WTC11 (cell line): ENCODE data around the gene RPL36. TPM values are rescaled to one million over a fixed set of nuclear protein-coding genes. Genes with fewer than 3 reads are reported as not detected.

Source experiments
- ATAC-seq: fragments of 200-7000 bp; cut with Tn5 transposase; 2 replicates; pipeline ENCODE4 v1.10.0; 2021; ENCODE audit warnings: mild to moderate bottlenecking, moderate library complexity
- CTCF ChIA-PET: fragments of 300-600 bp; sonication (Branson Sonifier 250); formaldehyde crosslinking; loops from one replicate; lab custom pipeline; 2021; ENCODE audit warnings: antibody characterized with exemption; lab: Charles Lee
- POLR2A ChIA-PET: fragments of 350-600 bp; sonication (Branson Sonifier 250); formaldehyde crosslinking; loops from one replicate; lab custom pipeline; 2021; ENCODE audit warnings: antibody characterized with exemption; lab: Charles Lee
- DNase-seq: peaks from one replicate; pipeline ENCODE4 v3.0.0; 2021; ENCODE audit warnings: low spot score
- H3K27ac Mint-ChIP-seq: 2 replicates; pipeline ENCODE4 v1.8.0; 2021; ENCODE audit warnings: mixed read lengths
- H3K27me3 Mint-ChIP-seq: 2 replicates; pipeline ENCODE4 v1.8.0; 2021; ENCODE audit warnings: low read depth, mild to moderate bottlenecking, moderate library complexity, mixed read lengths
- H3K36me3 Mint-ChIP-seq: 2 replicates; pipeline ENCODE4 v1.8.0; 2021; ENCODE audit warnings: mixed read lengths
- H3K4me1 Mint-ChIP-seq: 2 replicates; pipeline ENCODE4 v1.8.0; 2022; ENCODE audit warnings: mixed read lengths
- H3K4me3 Mint-ChIP-seq: 2 replicates; pipeline ENCODE4 v1.8.0; 2021; ENCODE audit warnings: mild to moderate bottlenecking, moderate library complexity, mixed read lengths
- H3K9me3 Mint-ChIP-seq: 2 replicates; pipeline ENCODE4 v1.8.0; 2021; ENCODE audit warnings: mixed read lengths
- CBFB ChIP-seq: sonication (generic); formaldehyde crosslinking; IDR thresholded peaks from 2 replicates; pipeline ENCODE4 v1.8.1; 2022; ENCODE audit warnings: mild to moderate bottlenecking, low read depth, missing genetic modification reagents
- ELF4 ChIP-seq: sonication (generic); formaldehyde crosslinking; IDR thresholded peaks from 2 replicates; pipeline ENCODE4 v1.8.1; 2022; ENCODE audit warnings: low read depth, mild to moderate bottlenecking, moderate library complexity, missing genetic modification reagents
- FOXK1 ChIP-seq: sonication (generic); formaldehyde crosslinking; IDR thresholded peaks from 2 replicates; pipeline ENCODE4 v1.8.0; 2022; ENCODE audit warnings: mild to moderate bottlenecking, moderate library complexity, missing genetic modification reagents
- HMGA2 ChIP-seq: fragments of 250-450 bp; sonication (Bioruptor Pico); IDR thresholded peaks from 2 replicates; pipeline ENCODE4 v1.4.0; 2021; ENCODE audit warnings: mild to moderate bottlenecking, moderate library complexity
- HMGXB4 ChIP-seq: sonication (generic); formaldehyde crosslinking; IDR thresholded peaks from 2 replicates; pipeline ENCODE4 v1.8.1; 2023; ENCODE audit warnings: mild to moderate bottlenecking, moderate library complexity, missing genetic modification reagents
- MLX ChIP-seq: sonication (generic); formaldehyde crosslinking; IDR thresholded peaks from 2 replicates; pipeline ENCODE4 v1.8.1; 2023; ENCODE audit warnings: mild to moderate bottlenecking, missing genetic modification reagents, moderate library complexity
- MXD4 ChIP-seq: fragments of 250-450 bp; sonication (Bioruptor Pico); IDR thresholded peaks from 2 replicates; pipeline ENCODE4 v1.8.0; 2021; ENCODE audit warnings: mild to moderate bottlenecking, moderate library complexity, borderline replicate concordance
- NFE2L1 ChIP-seq: sonication (generic); formaldehyde crosslinking; IDR thresholded peaks from 2 replicates; pipeline ENCODE4 v1.8.1; 2023; ENCODE audit warnings: missing genetic modification reagents
- NR1H2 ChIP-seq: sonication (generic); formaldehyde crosslinking; IDR thresholded peaks from 2 replicates; pipeline ENCODE4 v1.9.0; 2021; ENCODE audit warnings: mild to moderate bottlenecking, moderate library complexity, missing genetic modification reagents
- NR2C2 ChIP-seq: sonication (generic); formaldehyde crosslinking; IDR thresholded peaks from 2 replicates; pipeline ENCODE4 v1.8.0; 2022; ENCODE audit warnings: mild to moderate bottlenecking, missing genetic modification reagents
- SMAD3 ChIP-seq: sonication (generic); formaldehyde crosslinking; IDR thresholded peaks from 2 replicates; pipeline ENCODE4 v1.8.0; 2022; ENCODE audit warnings: missing genetic modification reagents, mild to moderate bottlenecking, borderline replicate concordance
- SMAD4 ChIP-seq: sonication (generic); formaldehyde crosslinking; IDR thresholded peaks from 2 replicates; pipeline ENCODE4 v1.8.0; 2022; ENCODE audit warnings: mild to moderate bottlenecking, missing genetic modification reagents
- SP1 ChIP-seq: sonication (generic); formaldehyde crosslinking; conservative IDR thresholded peaks from 2 replicates; pipeline ENCODE4 v1.8.1; 2022; ENCODE audit warnings: missing genetic modification reagents
- TCF7 ChIP-seq: sonication (generic); formaldehyde crosslinking; IDR thresholded peaks from 2 replicates; pipeline ENCODE4 v1.8.0; 2022; ENCODE audit warnings: mild to moderate bottlenecking, low read depth, missing genetic modification reagents, moderate library complexity
- ZNF121 ChIP-seq: sonication (generic); formaldehyde crosslinking; IDR thresholded peaks from 2 replicates; pipeline ENCODE4 v1.8.0; 2023; ENCODE audit warnings: missing genetic modification reagents
- ZNF263 ChIP-seq: sonication (generic); formaldehyde crosslinking; IDR thresholded peaks from 2 replicates; pipeline ENCODE4 v1.8.1; 2022; ENCODE audit warnings: low read depth, mild to moderate bottlenecking, moderate library complexity, missing genetic modification reagents
- ZNF396 ChIP-seq: fragments of 250-450 bp; sonication (Bioruptor Pico); IDR thresholded peaks from 2 replicates; pipeline ENCODE4 v1.8.0; 2021; ENCODE audit warnings: mild to moderate bottlenecking, moderate library complexity, borderline replicate concordance
- ZNF423 ChIP-seq: fragments of 250-450 bp; sonication (Bioruptor Pico); IDR thresholded peaks from 2 replicates; pipeline ENCODE4 v2.1.2; 2022; ENCODE audit warnings: mild to moderate bottlenecking, moderate library complexity
- ZNF671 ChIP-seq: fragments of 250-450 bp; sonication (Bioruptor Pico); IDR thresholded peaks from 2 replicates; pipeline ENCODE4 v1.8.0; 2021; ENCODE audit warnings: mild to moderate bottlenecking
- total RNA-seq: library from RNA; stranded (reverse); gene quantifications from 3 replicates; pipeline ENCODE4 v1.2.3, GENCODE V29; 2021

RPL36 gene
- total RNA-seq, 1 experiment from 2014 or later, result 1,080 TPM

GRCh38 chr19:5677136-5677535, 13.0 kb upstream of the RPL36 start:
- H3K27ac Mint-ChIP-seq, result no peak overlapping the region
- H3K4me3 Mint-ChIP-seq, result no peak overlapping the region
- POLR2A ChIA-PET, result interaction anchor here (0.5 kb wide), 1 partner anchor 960 kb away, joined by 3 read pairs; no protein-coding TSS in a partner anchor
- TF ChIP-seq ZNF396 (CRISPR knock-in tag) (no peak), SP1 (CRISPR knock-in tag) (no peak), SMAD3 (CRISPR knock-in tag) (no peak), TCF7 (CRISPR knock-in tag) (no peak), NFE2L1 (CRISPR knock-in tag) (no peak)
- peaks cover 12% of the 10 kb centered on the region for H3K27me3 Mint-ChIP-seq
- ATAC-seq (no peak), DNase-seq (no peak)
- no peaks in the 10 kb centered on the region for H3K36me3 Mint-ChIP-seq
- H3K9me3 Mint-ChIP-seq, result no peaks in the 10 kb centered on the region
- CTCF ChIA-PET, result interaction anchor here (3.0 to 3.1 kb wide), 2 partner anchors 10 to 12 kb away, joined by 13 to 22 read pairs; partner anchors contain the start of gene RPL36
- H3K4me1 Mint-ChIP-seq, result peaks cover 15% of the 10 kb centered on the region

- CTCF ChIA-PET, result interaction anchor here (0.6 to 3.1 kb wide), 3 partner anchors 9 to 12 kb away, joined by 3 to 22 read pairs (median 13); partner anchors contain the start of gene RPL36
- POLR2A ChIA-PET, result no interaction called here
- TF ChIP-seq NR2C2 (CRISPR knock-in tag) (no peak), ELF4 (no peak), MXD4 (CRISPR knock-in tag) (no peak), FOXK1 (no peak), NR1H2 (CRISPR knock-in tag) (no peak), ZNF263 (CRISPR knock-in tag) (no peak), CBFB (CRISPR knock-in tag) (no peak), ZNF423 (CRISPR knock-in tag) (no peak), HMGXB4 (CRISPR knock-in tag) (no peak), MLX (CRISPR knock-in tag) (no peak), HMGA2 (CRISPR knock-in tag) (no peak), ZNF121 (CRISPR knock-in tag) (no peak), SMAD4 (CRISPR knock-in tag) (no peak)
- H3K36me3 Mint-ChIP-seq, result no peaks in the 10 kb centered on the region
- peaks cover 15% of the 10 kb centered on the region for H3K4me1 Mint-ChIP-seq
- H3K27me3 Mint-ChIP-seq, result peaks cover 15% of the 10 kb centered on the region
- H3K27ac Mint-ChIP-seq, result no peak overlapping the region
- no peak for DNase-seq
- ATAC-seq, result no peak
- no peak overlapping the region for H3K4me3 Mint-ChIP-seq
- no peaks in the 10 kb centered on the region for H3K9me3 Mint-ChIP-seq
Observed at GRCh38 chr19:5677580-5677979, 12.5 kb upstream of the RPL36 start.

GRCh38 chr19:5678071-5678718, 11.9 kb upstream of the RPL36 start:
- TF ChIP-seq ZNF671 (CRISPR knock-in tag), result no peak
- Mint-ChIP-seq H3K27ac (no peak overlapping the region), H3K36me3 (no peaks in the 10 kb centered on the region), H3K4me3 (no peak overlapping the region), H3K27me3 (peaks cover 17% of the 10 kb centered on the region), H3K9me3 (no peaks in the 10 kb centered on the region), H3K4me1 (peaks cover 15% of the 10 kb centered on the region)
- ChIA-PET POLR2A (interaction anchor here (0.9 kb wide), 1 partner anchor 9 kb away, joined by 3 read pairs; no protein-coding TSS in a partner anchor), CTCF (interaction anchor here (0.6 to 3.0 kb wide), 3 partner anchors 9 to 12 kb away, joined by 3 to 13 read pairs (median 7); partner anchors contain the start of gene RPL36)
- DNase-seq (no peak), ATAC-seq (no peak)
